T-helper 2 cell treated with Interferon-gamma antibody and Interleukin-4, amounts not matched to agents 5 μg/mL and 100 μg/mL, for 36 hours (primary cell): ENCODE results near the gene STK38.

ENCODE experiments used
- DNase-seq: peaks from one replicate; pipeline ENCODE4 v3.0.0; 2021; ENCODE audit warnings: low spot score
- H3K27ac Mint-ChIP-seq: one replicate; pipeline ENCODE4 v1.8.0; 2021; ENCODE audit warnings: mild to moderate bottlenecking, mixed read lengths
- H3K27me3 Mint-ChIP-seq: one replicate; pipeline ENCODE4 v1.8.0; 2021; ENCODE audit warnings: low read depth, mixed read lengths
- H3K36me3 Mint-ChIP-seq: one replicate; pipeline ENCODE4 v1.8.0; 2021; ENCODE audit warnings: low read depth, mixed read lengths
- H3K4me1 Mint-ChIP-seq: one replicate; pipeline ENCODE4 v1.8.0; 2021; ENCODE audit warnings: low read depth, mixed read lengths
- H3K4me3 Mint-ChIP-seq: one replicate; pipeline ENCODE4 v1.8.0; 2022; ENCODE audit warnings: mild to moderate bottlenecking, moderate library complexity, mixed read lengths
- H3K9me3 Mint-ChIP-seq: one replicate; pipeline ENCODE4 v1.8.0; 2021; ENCODE audit warnings: mixed read lengths

STK38 gene

DNA sequence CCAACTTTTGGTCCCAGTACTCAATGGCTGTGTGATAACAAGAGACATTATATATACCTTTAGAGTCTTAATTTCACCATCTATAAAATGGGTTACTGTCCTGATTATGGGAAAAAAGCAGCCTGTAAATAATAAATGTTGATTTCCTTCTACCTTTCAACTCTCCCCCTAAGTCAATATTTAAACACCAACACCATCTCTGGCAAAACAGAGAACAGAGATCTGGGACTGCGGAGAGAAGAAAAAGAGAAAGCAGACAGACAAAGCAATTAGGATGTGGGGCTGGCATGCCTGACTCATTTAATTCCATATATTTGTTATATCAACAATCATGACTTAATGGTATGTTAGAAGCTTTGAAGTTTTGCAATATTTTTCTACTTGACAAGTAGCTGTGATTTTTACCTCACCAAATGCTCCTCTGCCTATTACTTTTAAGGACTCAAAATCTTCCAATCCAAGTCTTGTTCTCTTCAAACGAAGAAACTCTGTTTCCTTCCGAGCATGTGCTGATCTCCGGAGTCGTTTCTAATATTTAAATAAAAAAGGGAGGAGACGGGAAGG, 23.3 kb downstream of the STK38 start:
- Mint-ChIP-seq H3K4me3 (no peak overlapping the region), H3K27me3 (no peaks in the 10 kb centered on the region), H3K36me3 (peaks cover 60% of the 10 kb centered on the region), H3K4me1 (peaks cover 10% of the 10 kb centered on the region), H3K27ac (no peak overlapping the region), H3K9me3 (no peaks in the 10 kb centered on the region)
- DNase-seq, result no peak

DNA sequence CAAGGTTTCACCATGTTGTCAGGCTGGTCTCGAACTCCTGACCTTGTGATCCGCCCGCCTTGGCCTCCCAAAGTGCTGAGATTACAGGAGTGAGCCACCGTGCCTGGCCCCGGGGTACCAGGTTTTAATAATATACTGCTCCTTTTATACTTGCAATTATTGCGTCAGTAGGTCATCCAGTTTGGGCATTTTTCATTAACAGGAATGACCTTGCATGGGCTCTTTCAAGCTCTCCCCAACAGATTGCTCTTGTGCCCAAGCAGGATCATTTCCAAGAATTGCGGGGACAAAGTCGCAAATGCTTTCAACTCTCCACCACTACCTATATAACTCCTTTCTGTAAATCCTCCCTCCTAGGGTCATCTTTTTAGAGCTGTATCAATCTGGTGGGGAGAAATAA, 23.8 kb downstream of the STK38 start:
- Mint-ChIP-seq H3K4me3 (no peak overlapping the region), H3K27ac (no peak overlapping the region), H3K4me1 (peaks cover 9% of the 10 kb centered on the region), H3K27me3 (no peaks in the 10 kb centered on the region), H3K36me3 (peaks cover 63% of the 10 kb centered on the region), H3K9me3 (no peaks in the 10 kb centered on the region)
- DNase-seq, result no peak

DNA sequence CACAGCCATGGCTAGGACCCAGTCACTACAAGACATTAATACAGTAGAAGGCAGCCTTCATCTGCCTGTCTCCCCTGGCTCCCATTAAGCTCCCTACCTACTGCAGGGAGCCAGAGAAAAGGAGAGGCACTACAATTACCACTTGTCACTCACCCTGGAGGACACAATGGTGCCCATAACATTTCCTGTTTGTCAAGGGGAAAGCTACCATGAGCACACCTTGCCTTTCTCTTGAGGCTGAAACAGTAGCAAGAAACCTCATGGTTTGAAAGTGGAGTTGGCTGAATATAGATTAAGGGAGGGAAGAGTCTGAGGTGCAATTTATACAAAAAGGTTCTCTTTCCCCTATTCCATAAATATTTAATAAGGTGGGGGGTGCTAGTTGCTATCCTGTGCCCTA, 27.9 kb downstream of the STK38 start:
- Mint-ChIP-seq H3K27me3 (no peaks in the 10 kb centered on the region), H3K27ac (no peak overlapping the region), H3K4me3 (no peak overlapping the region), H3K9me3 (no peaks in the 10 kb centered on the region), H3K36me3 (peaks cover 71% of the 10 kb centered on the region), H3K4me1 (peaks cover 3% of the 10 kb centered on the region)
- no peak for DNase-seq

DNA sequence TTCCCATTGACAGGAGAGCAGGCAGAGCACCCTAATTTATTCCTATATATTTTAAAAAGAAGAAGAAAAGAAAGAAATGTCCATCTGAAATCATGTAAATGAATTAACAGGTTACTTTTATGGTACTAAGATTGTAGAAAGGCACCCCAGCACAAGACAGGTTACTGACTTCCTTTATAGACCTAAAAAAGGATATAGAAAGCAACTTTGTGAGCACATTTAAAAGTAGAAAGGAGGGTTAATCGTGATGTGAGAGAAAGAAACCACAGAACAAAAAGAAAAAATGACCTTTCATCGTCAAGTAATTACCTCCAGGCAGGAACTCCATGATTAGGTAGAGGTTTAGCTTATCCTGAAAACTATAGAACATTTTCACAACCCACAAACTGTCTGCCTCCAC, 29.9 kb downstream of the STK38 start:
- H3K9me3 Mint-ChIP-seq, result no peaks in the 10 kb centered on the region
- no peak overlapping the region for H3K27ac Mint-ChIP-seq
- DNase-seq, result no peak
- H3K27me3 Mint-ChIP-seq, result no peaks in the 10 kb centered on the region
- H3K36me3 Mint-ChIP-seq, result peaks cover 61% of the 10 kb centered on the region
- H3K4me3 Mint-ChIP-seq, result no peak overlapping the region
- peaks cover 3% of the 10 kb centered on the region for H3K4me1 Mint-ChIP-seq

DNA sequence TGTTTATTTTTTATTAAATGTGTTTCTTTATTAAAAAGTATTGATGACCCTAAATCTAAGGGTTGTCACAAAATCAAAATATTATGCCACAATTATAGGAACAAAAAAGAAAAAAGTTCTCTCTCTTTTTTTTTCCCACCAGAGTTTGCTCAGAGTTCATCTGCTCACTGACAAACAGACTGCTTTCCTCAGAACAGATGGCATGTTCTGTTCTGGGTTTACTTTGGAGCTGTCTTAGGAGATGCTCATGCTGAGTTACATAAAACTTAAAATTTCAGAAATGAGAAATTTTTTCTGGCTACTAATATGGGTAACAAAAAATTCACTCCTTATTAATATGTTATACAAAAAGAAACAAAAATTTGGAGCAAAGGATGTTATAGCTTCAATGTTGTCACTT, 30.3 kb downstream of the STK38 start:
- DNase-seq, result no peak
- no peak overlapping the region for H3K4me3 Mint-ChIP-seq
- H3K27ac Mint-ChIP-seq, result no peak overlapping the region
- H3K4me1 Mint-ChIP-seq, result peaks cover 3% of the 10 kb centered on the region
- no peaks in the 10 kb centered on the region for H3K9me3 Mint-ChIP-seq
- H3K36me3 Mint-ChIP-seq, result peaks cover 60% of the 10 kb centered on the region
- H3K27me3 Mint-ChIP-seq, result no peaks in the 10 kb centered on the region

DNA sequence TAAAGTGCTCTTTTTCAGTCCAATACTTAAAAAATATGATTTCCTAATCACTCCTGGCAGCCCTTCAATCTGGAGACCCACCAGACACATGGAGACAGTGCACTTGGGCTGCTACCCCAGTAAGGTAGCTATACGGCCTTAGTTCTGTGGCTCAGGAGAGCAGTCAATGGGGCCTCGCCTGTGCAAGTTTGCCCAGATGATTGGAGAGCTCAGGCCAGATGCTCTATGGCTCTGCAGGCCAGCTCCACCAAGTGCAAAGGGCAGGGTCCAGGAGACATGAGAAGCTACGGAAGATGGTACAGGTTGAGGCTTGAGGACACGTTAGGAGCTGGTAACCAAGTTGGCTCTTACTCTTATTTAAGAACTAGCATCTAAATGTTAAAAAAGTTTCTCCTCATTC, 30.7 kb downstream of the STK38 start:
- Mint-ChIP-seq H3K27ac (no peak overlapping the region), H3K27me3 (no peaks in the 10 kb centered on the region), H3K4me1 (peaks cover 3% of the 10 kb centered on the region), H3K4me3 (no peak overlapping the region), H3K9me3 (no peaks in the 10 kb centered on the region), H3K36me3 (peaks cover 61% of the 10 kb centered on the region)
- no peak for DNase-seq

DNA sequence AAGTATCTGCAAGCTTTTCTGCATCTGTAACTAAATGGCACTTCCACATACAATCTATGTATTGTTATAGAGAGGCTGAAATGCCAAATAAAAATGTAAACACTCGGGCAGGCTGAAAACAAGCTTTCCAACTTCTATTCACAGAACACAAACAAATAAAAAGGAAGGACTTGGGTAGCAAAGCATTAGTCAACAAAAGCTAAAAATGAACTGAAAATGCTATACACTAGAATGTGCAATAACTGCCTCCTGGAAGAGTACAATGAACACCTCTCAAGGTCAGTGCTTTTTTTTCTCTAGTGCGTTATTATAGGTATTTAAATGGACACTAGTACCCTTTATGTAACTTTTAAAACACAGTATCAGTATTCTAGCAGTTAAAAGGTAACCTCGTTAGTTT, 31.4 kb downstream of the STK38 start:
- H3K27me3 Mint-ChIP-seq, result no peaks in the 10 kb centered on the region
- peaks cover 65% of the 10 kb centered on the region for H3K36me3 Mint-ChIP-seq
- DNase-seq, result no peak
- H3K9me3 Mint-ChIP-seq, result no peaks in the 10 kb centered on the region
- H3K27ac Mint-ChIP-seq, result no peak overlapping the region
- H3K4me3 Mint-ChIP-seq, result no peak overlapping the region
- peaks cover 3% of the 10 kb centered on the region for H3K4me1 Mint-ChIP-seq

DNA sequence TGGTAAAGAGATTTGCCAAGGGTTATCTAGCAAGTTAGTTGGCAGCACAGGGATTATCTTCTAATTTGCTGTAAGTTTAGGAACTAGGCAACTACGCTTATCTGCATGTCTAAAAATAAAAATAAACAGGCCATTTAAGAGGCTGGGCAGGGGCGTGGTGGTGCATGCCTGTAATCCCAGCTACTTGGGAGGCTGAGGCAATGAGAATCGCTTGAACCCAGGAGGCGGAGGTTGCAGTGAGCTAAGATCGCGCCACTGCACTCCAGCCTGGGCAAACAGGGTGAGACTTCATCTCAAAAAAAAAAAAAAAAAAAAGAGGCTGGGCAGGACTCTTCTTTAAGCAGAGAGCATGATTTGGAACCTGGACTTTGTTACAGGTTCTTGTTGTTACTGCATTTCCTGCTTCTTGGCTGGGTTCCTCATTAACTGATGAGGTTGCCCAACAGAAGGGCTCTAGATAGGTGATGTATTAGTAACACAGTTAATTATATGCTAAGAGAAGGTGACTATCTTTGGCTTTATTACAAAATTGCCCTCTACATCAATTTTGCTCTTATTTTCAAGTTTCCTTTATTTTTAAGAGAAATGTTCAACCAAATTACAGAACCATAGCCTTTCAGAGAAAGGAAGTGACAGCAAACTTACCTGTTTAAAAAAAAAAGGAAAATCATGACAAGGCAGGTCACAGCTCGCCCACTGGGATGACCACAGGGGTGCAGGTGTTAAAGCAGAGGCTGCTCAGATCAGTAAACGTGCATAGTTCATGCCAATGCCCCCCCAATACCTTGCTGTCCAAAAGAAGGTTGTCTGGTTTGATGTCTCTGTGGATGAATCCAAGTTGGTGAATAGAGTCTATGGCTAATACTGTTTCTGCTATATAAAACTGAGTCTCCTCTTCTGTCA, 32.5 kb downstream of the STK38 start:
- H3K36me3 Mint-ChIP-seq, result peaks cover 65% of the 10 kb centered on the region
- no peak overlapping the region for H3K4me3 Mint-ChIP-seq
- H3K27ac Mint-ChIP-seq, result no peak overlapping the region
- no peaks in the 10 kb centered on the region for H3K27me3 Mint-ChIP-seq
- no peaks in the 10 kb centered on the region for H3K9me3 Mint-ChIP-seq
- DNase-seq, result no peak
- H3K4me1 Mint-ChIP-seq, result peaks cover 3% of the 10 kb centered on the region

DNA sequence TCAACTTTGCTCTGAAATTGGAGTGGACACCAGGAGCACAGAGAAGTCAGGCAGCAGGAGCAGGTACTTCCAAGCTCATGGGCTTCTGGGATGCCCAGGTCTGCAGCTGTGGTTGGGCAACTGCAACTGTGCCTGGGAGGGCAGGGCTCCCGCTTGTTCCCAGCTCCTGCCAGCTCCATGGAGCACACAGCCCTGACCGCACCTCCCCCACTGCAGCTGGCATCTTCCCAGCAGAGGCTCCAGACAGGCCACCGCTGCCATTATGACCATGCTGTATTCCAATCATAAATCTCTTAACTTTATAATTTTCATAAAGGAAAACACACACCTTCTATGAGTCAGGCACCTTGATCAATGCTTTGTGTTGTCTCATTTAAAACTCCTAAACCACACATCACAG, 36.9 kb downstream of the STK38 start:
- Mint-ChIP-seq H3K36me3 (peaks cover 69% of the 10 kb centered on the region), H3K4me3 (no peak overlapping the region), H3K4me1 (peaks cover 10% of the 10 kb centered on the region), H3K27me3 (no peaks in the 10 kb centered on the region), H3K27ac (no peak overlapping the region), H3K9me3 (no peaks in the 10 kb centered on the region)
- no peak for DNase-seq

DNA sequence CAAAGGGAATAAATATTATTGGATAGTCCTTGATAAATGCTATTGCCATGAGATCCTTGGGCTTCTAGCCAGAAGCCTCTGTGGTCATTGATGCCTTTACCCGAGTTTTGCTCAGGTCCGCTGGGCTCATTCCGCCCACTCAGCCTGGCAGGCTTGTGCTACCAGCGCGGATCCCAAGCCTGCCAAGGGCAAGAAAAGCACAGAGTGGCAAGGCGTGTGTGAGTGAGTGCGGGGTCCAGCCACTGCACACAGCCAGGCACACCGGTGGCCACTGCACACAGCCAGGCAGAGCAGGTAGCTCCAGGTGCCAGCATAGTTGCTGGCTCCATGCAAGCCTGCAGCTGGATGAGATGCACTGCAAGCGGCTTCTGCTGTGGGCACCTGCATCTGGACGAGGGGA, 38.7 kb downstream of the STK38 start:
- H3K4me1 Mint-ChIP-seq, result peaks cover 10% of the 10 kb centered on the region
- DNase-seq, result no peak
- H3K9me3 Mint-ChIP-seq, result no peaks in the 10 kb centered on the region
- no peak overlapping the region for H3K4me3 Mint-ChIP-seq
- no peak overlapping the region for H3K27ac Mint-ChIP-seq
- peaks cover 65% of the 10 kb centered on the region for H3K36me3 Mint-ChIP-seq
- no peaks in the 10 kb centered on the region for H3K27me3 Mint-ChIP-seq

DNA sequence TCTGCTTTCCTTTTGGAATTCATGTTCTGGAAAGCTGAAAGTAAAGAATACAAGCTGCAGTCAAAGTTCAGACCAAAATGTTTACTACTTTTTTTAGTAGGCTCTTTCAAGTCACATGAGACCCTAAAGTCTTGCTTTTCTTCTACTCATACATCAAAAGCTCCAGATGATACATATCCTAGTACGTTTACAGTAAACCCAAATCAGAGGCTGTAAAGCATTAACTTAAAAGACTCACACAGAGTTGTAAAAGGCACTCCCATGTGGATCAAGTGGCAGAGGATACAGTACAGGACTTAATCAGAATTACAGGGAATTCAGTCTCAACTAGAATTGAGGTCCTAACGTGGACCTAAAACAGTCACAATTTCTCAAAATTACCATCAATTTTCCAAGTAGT, 40.7 kb downstream of the STK38 start:
- no peaks in the 10 kb centered on the region for H3K27me3 Mint-ChIP-seq
- peaks cover 68% of the 10 kb centered on the region for H3K36me3 Mint-ChIP-seq
- H3K4me3 Mint-ChIP-seq, result no peak overlapping the region
- H3K9me3 Mint-ChIP-seq, result no peaks in the 10 kb centered on the region
- H3K4me1 Mint-ChIP-seq, result peaks cover 10% of the 10 kb centered on the region
- DNase-seq, result no peak
- H3K27ac Mint-ChIP-seq, result no peak overlapping the region

DNA sequence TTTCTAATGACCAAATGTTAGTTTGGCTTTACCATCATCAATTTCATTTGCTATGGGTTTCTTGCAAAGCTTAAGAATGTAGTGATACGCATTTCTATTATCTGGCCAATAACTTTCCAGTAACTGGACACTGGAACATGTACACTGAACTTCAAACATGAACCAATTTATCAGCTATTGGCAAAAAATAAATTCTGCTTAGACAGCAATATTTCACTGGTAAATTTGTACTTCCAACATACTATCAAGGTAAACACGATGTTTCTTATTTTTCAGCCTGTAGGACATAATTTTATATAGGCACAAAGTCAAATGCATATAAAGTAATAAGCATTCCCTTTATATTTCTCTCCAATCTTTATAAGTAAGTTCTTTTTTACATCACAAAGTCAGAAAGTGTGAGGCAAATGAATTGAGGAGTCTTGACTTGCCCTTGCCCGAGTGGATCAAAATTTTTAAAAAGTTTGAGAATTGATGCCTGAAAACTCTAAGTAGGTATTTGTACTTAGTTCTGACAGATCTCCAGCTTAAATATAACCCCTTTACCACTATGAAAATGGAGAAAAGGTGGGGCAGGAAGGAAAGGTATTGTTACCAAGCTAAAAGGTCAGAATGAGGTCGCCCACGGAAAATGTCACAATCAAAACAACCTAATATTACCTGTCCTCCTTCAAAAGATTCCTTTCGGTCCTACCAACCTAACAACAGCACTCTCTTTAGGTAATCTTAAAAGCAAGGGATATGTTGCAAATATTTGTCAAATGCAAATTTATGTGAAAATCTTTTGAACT, 41.3 kb downstream of the STK38 start:
- Mint-ChIP-seq H3K4me1 (peaks cover 10% of the 10 kb centered on the region), H3K27me3 (no peaks in the 10 kb centered on the region), H3K36me3 (peaks cover 64% of the 10 kb centered on the region), H3K27ac (no peak overlapping the region), H3K4me3 (no peak overlapping the region), H3K9me3 (no peaks in the 10 kb centered on the region)
- DNase-seq, result no peak

DNA sequence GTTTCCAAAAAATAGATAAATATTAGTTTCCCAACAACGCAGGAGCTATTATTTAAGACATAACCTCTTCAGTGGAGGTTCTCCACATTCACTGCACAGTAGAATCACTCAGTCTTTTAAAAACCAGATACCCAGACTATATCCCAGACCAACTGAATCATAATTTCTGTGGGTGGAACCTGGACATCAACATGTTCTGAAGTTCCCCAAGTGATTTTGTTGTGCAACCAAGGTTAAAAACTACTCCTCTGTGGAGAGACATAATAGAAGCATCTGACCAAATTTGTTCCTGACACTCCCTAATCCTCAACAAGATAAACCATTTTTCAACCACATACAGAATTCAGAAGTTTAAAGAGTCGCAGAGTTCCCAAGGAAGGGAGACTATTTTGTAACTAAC, 42.3 kb downstream of the STK38 start:
- Mint-ChIP-seq H3K27me3 (no peaks in the 10 kb centered on the region), H3K27ac (no peak overlapping the region), H3K9me3 (no peaks in the 10 kb centered on the region), H3K4me3 (no peak overlapping the region), H3K36me3 (peaks cover 54% of the 10 kb centered on the region), H3K4me1 (peaks cover 10% of the 10 kb centered on the region)
- DNase-seq, result no peak

DNA sequence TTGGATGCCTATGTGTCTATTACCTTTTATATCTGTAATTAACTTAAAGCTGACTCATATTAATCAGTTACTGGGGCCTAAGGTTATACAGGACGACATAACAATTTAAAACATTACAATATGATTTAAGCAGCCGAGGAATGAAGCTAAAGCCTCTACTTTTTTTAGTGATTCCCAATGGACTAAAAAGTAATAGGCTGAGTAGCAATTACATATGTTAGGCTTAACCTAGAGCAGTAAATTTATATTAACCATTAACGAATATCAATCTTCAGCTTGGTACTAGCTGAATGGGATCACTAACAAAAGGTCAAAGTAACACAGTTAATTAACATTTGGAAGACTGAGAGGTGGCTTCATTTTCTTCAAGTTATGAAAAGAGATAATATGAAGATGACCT, 43.1 kb downstream of the STK38 start:
- no peak for DNase-seq
- H3K4me3 Mint-ChIP-seq, result no peak overlapping the region
- H3K27me3 Mint-ChIP-seq, result no peaks in the 10 kb centered on the region
- no peaks in the 10 kb centered on the region for H3K9me3 Mint-ChIP-seq
- peaks cover 12% of the 10 kb centered on the region for H3K4me1 Mint-ChIP-seq
- peaks cover 50% of the 10 kb centered on the region for H3K36me3 Mint-ChIP-seq
- H3K27ac Mint-ChIP-seq, result no peak overlapping the region
